Measurements from ENCODE around the gene NPAS2. TPM values are rescaled to one million over a fixed set of nuclear protein-coding genes. Genes with fewer than 3 reads are reported as not detected.

The NPAS2 gene
- total RNA-seq, 1 experiment from 2014 or later = 38.3 TPM

- Histone ChIP-seq H3K27me3 (ENCODE audit: insufficient read depth, low read depth) (no peaks in the 10 kb centered on the region), H2AFZ (no peak overlapping the region), H3K27ac (peak overlapping the region; percentile 97), H3K9me2 (ENCODE audit: insufficient read depth) (no peaks in the 10 kb centered on the region), H3K4me1 (replicated peaks; ENCODE audit: insufficient read depth) (peaks cover 90% of the 10 kb centered on the region), H3K4me3 (no peak overlapping the region), H4K20me1 (ENCODE audit: insufficient read depth) (no peaks in the 10 kb centered on the region), H3K9me3 (ENCODE audit: insufficient read depth, low read depth) (no peaks in the 10 kb centered on the region), H3K4me2 (peak overlapping the region; percentile 58), H3K79me2 (ENCODE audit: low read depth) (peaks cover 85% of the 10 kb centered on the region), H3K36me3 (ENCODE audit: low read depth) (0 out of 2 replicates have a peak, but pooled peaks cover 5% of the 10 kb centered on the region), H3F3A (ENCODE audit: insufficient read depth, low read depth) (peaks cover 80% of the 10 kb centered on the region)
- ChIA-PET CTCF (interaction anchor here (0.7 kb wide), 1 partner anchor 78 kb away, joined by 4 read pairs; no protein-coding TSS in a partner anchor), POLR2A (ENCODE audit: unreplicated experiment) (no interaction called here)
- no peak for DNase-seq
- TF ChIP-seq, protein P1, sequence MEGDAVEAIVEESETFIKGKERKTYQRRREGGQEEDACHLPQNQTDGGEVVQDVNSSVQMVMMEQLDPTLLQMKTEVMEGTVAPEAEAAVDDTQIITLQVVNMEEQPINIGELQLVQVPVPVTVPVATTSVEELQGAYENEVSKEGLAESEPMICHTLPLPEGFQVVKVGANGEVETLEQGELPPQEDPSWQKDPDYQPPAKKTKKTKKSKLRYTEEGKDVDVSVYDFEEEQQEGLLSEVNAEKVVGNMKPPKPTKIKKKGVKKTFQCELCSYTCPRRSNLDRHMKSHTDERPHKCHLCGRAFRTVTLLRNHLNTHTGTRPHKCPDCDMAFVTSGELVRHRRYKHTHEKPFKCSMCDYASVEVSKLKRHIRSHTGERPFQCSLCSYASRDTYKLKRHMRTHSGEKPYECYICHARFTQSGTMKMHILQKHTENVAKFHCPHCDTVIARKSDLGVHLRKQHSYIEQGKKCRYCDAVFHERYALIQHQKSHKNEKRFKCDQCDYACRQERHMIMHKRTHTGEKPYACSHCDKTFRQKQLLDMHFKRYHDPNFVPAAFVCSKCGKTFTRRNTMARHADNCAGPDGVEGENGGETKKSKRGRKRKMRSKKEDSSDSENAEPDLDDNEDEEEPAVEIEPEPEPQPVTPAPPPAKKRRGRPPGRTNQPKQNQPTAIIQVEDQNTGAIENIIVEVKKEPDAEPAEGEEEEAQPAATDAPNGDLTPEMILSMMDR (conservative IDR thresholded peaks at IDR 0.05) = no peak
- TF ChIP-seq EZH2 (IDR thresholded peaks at IDR 0.05; ENCODE audit: low read depth) = no peak
- BruUV-seq (replicated peaks) = no TSS peak
- intact Hi-C loops (cut with micrococcal nuclease; ENCODE audit: unreplicated experiment) = loop anchor here (1.0 to 2.0 kb wide), 2 partner anchors 28 to 47 kb away; no protein-coding TSS in a partner anchor
Measured at GRCh38 chr2:100855606-100856005, 35.7 kb downstream of the NPAS2 start.

DNA sequence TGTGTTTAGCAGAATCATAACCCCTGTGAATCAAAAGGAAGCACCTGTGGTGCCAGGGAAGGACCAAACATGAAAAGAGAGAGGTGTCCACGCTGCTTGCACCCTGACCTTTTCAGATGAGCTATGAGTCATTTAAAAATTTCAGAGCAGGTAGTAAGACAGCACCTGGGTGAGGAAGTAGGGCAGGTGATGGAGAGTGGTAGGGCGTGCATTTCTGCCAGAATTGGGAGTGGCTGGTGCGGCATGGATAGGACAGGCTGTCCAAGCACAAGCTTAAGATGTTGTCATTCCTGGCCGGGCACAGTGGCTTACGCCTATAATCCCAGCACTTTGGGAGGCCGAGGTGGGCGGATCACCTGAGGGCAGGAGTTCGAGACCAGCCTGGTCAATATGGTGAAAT, 36.8 kb downstream of the NPAS2 start:
- ChIA-PET POLR2A (ENCODE audit: unreplicated experiment) (interaction anchor here (0.6 to 0.7 kb wide), 3 partner anchors 36 to 1907 kb away, joined by 3 to 5 read pairs (median 4); no protein-coding TSS in a partner anchor), CTCF (interaction anchor here (0.6 to 1.0 kb wide), 2 partner anchors 47 to 247 kb away, joined by 3 read pairs; no protein-coding TSS in a partner anchor)
- Histone ChIP-seq H3K4me1 (replicated peaks; ENCODE audit: insufficient read depth) (peaks cover 84% of the 10 kb centered on the region), H3K27me3 (ENCODE audit: insufficient read depth, low read depth) (no peaks in the 10 kb centered on the region), H3K79me2 (ENCODE audit: low read depth) (peaks cover 86% of the 10 kb centered on the region), H3K9me3 (ENCODE audit: insufficient read depth, low read depth) (no peaks in the 10 kb centered on the region), H4K20me1 (ENCODE audit: insufficient read depth) (no peaks in the 10 kb centered on the region), H3K4me2 (peak overlapping the region; percentile 58), H3F3A (ENCODE audit: insufficient read depth, low read depth) (peaks cover 78% of the 10 kb centered on the region), H3K9me2 (ENCODE audit: insufficient read depth) (no peaks in the 10 kb centered on the region), H3K4me3 (no peak overlapping the region), H2AFZ (no peak overlapping the region), H3K27ac (peak overlapping the region; percentile 97), H3K36me3 (ENCODE audit: low read depth) (0 out of 2 replicates have a peak, but pooled peaks cover 6% of the 10 kb centered on the region)
- TF ChIP-seq, protein P1 (conservative IDR thresholded peaks at IDR 0.05) = no peak
- no peak for TF ChIP-seq EZH2 (IDR thresholded peaks at IDR 0.05; ENCODE audit: low read depth)
- peak; percentile 80 to 91 for DNase-seq
- intact Hi-C loops (cut with micrococcal nuclease; ENCODE audit: unreplicated experiment) = loop anchor here (1.0 kb wide), 1 partner anchor 27 kb away; no protein-coding TSS in a partner anchor
- no TSS peak for BruUV-seq (replicated peaks)

GRCh38 chr2:100857341-100857740, 37.4 kb downstream of the NPAS2 start:
- peaks cover 89% of the 10 kb centered on the region for H3K79me2 ChIP-seq (ENCODE audit: low read depth)
- peak overlapping the region; percentile 97 for H3K27ac ChIP-seq
- no peaks in the 10 kb centered on the region for H3K27me3 ChIP-seq (ENCODE audit: insufficient read depth, low read depth)
- H3K36me3 ChIP-seq (ENCODE audit: low read depth) = 0 out of 2 replicates have a peak, but pooled peaks cover 8% of the 10 kb centered on the region
- DNase-seq = no peak
- H3F3A ChIP-seq (ENCODE audit: insufficient read depth, low read depth) = peaks cover 72% of the 10 kb centered on the region
- no peaks in the 10 kb centered on the region for H4K20me1 ChIP-seq (ENCODE audit: insufficient read depth)
- no peak for TF ChIP-seq EZH2 (IDR thresholded peaks at IDR 0.05; ENCODE audit: low read depth)
- TF ChIP-seq, protein P1 (conservative IDR thresholded peaks at IDR 0.05) = no peak
- peak overlapping the region; percentile 58 for H3K4me2 ChIP-seq
- H2AFZ ChIP-seq = no peak overlapping the region
- BruUV-seq (replicated peaks) = no TSS peak
- CTCF ChIA-PET = interaction anchor here (0.7 to 1.0 kb wide), 3 partner anchors 26 to 46 kb away, joined by 3 to 10 read pairs (median 4); no protein-coding TSS in a partner anchor
- no peaks in the 10 kb centered on the region for H3K9me2 ChIP-seq (ENCODE audit: insufficient read depth)
- peaks cover 83% of the 10 kb centered on the region for H3K4me1 ChIP-seq (replicated peaks; ENCODE audit: insufficient read depth)
- H3K9me3 ChIP-seq (ENCODE audit: insufficient read depth, low read depth) = no peaks in the 10 kb centered on the region
- no peak overlapping the region for H3K4me3 ChIP-seq
- POLR2A ChIA-PET (ENCODE audit: unreplicated experiment) = interaction anchor here (0.6 to 0.7 kb wide), 3 partner anchors 35 to 1908 kb away, joined by 3 to 5 read pairs (median 4); no protein-coding TSS in a partner anchor
- intact Hi-C loops (cut with micrococcal nuclease; ENCODE audit: unreplicated experiment) = no loop called here

Data from PC-9 (cell line).